HK-2 (cell line): ENCODE measurements around the gene DHRS12.

ENCODE experiments used
- DNase-seq: peaks from one replicate; pipeline ENCODE4 v3.0.0-alpha.2; 2018; ENCODE audit not compliant: unreplicated experiment

Gene DHRS12, protein sequence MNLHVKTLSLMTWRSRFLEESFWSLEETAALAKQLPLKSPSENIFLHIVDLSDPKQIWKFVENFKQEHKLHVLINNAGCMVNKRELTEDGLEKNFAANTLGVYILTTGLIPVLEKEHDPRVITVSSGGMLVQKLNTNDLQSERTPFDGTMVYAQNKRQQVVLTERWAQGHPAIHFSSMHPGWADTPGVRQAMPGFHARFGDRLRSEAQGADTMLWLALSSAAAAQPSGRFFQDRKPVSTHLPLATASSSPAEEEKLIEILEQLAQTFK

DNA sequence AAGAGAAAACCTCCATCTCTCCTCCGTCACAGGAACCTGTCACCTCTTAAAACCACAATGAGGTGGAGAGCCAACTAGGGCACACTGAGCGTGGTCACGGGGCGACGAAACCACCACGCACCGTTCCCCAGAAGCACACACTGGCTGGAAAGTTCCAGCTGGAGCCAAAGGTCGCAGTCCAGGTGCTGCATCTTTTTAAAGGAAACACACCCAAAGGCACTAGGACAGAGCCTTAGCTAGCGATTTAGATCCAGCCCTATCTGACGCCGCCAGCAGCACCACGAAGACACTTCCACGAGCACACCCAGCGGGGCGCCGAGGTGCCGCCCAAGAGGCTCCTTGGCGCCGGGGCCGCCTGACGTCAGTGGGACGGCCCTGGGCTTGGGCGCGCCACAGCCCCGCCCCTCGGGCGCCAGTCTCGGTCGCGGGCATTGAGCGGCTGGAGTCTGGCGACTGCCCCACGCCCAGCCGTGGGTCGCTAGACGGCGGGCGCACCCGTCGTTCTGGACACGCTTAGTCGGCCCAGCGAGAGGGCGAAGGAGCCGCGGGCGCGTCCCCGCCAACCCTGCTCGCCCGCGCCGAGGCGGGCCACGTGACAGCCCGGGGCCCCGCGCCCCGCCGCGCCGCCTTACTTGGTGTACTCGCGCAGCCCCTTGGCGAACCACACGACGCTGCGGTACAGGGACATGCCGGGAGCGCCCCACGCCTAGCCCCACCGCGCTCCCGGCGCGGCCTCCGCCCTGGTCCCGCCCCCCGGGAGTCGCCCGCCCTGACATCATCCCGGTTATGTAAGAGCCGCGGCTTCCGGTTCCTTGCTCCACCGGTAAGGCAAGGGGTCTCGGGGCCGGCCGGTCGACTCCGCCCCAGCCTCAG, at the start of gene DHRS12:
DHRS12 (minus strand) TSS at position 742 of the 873 bp plus-strand sequence. CDS start 4,504 bp downstream, outside the sequence.
- DNase-seq: peak; percentile 74

- DNase-seq: no peak
Measured at GRCh38 chr13:51849145-51850101, 45.5 kb upstream of the DHRS12 start.

DNA sequence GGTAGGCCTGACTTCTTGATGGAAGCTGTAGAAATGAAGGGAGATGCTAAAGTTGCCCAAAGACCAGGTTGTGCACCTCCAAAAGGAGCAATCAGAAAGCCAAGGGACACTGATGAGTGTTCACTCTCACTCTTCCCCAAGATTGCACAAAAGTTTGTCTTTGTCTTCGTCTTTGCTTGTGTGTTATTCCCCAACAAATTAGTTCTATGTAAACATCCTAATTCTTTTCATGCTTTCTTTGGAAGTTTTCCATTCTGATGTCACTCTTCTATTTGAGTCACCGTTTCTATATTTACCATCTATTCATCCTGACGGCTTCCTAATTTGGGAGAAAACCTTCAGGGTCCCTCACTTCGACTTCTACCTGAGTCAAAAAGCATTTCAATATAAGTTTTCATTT, 44.7 kb upstream of the DHRS12 start:
- DNase-seq: no peak

GRCh38 chr13:51846756-51847155, 42.8 kb upstream of the DHRS12 start:
- no peak for DNase-seq

DNA sequence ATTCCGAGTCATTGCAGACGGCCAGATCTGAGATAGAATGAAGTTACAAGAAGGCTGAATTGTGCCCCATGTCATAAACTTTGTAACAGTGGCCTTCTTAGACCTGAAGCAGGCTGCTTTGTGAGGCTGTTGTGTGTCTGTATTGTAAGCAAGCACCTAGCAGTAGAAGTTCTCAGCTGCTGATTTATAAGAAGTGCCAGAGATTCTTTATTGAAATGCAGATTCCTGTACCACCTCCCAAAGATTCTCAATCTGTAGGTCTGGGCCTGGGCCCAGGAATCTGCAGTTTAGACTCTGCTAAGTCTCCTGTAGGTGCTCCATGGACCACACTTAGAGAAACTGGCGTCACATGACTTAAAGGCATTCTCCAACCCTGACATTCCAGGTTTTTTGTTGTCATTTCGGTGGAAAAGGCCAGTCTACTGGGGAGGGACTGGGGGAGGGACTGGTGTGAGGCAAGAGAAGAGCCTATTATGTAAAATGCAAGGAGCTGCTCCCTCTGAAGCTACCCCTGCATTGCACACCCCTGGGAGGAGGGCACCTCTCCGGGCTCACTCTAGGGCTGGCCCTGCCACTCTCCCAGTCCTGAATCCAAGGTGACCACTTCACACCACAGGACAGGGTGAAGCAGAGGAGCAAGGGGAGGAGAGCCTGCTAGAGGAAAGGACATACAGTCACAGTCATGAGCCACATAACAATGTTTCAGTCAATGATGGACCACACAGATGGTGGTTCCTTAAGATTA, 41.8 kb upstream of the DHRS12 start:
- no peak for DNase-seq

DNA sequence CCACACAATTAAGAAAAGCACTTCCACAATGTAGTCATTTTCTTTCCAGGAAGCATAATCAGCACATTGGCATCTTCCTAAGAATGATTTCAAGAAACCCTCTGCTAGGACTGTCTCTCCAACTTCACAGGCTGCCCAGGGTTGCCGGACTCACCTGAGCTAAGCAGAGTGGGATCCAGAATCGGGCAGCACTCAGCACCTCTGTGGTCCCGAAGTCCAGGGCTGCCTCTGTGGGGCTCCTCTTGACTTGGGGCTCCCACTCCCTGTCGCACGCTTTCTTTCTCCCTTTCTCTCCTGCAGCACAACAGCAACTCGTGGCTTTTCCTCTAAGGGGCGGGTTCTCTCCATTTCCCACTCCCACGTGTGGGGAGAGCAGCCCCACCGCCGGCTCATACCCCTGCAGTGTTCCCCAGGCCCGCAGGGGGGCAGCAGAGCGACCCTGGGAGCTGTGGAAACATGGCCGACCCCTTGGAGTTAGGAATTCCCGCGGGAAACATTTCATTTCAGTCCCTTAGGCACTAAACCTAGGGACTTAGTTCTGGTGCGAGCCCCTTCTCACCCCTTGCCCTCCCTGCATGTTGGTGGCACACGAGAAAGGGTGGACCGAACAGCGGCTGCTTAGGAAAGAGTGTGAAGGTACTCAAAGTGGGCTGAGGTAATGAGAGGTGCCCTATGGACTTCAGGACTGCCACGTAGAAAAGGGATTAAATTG, 41.1 kb upstream of the DHRS12 start, which contains the start of gene TMEM272:
TMEM272 (minus strand) TSS at position 316 of the 712 bp plus-strand sequence. CDS start 6,647 bp downstream, outside the sequence.
- DNase-seq: peak; percentile 63

DNA sequence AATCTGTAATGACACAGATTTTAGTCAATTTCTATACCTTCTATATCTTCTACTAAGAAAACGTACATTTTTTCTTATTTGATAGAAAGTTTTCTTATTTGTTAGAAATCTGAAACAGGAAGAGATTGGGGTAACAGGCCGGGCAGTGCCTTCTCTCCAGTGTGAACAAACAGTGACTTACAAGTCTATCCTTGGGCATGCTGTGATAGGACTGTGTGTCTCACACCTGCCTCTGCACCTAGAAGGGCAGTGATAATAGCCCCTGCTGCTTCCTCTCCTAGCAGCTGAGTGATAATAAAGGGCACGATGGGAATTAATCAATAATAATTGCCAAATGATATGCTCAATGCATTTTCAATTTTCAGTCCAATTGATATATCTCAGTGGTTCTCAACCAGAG, 39.6 kb upstream of the DHRS12 start:
- DNase-seq: no peak

GRCh38 chr13:51841732-51842131, 37.8 kb upstream of the DHRS12 start:
- no peak for DNase-seq

GRCh38 chr13:51840917-51841316, 37.0 kb upstream of the DHRS12 start:
- no peak for DNase-seq

GRCh38 chr13:51839711-51840540, 36.0 kb upstream of the DHRS12 start:
- no peak for DNase-seq

DNA sequence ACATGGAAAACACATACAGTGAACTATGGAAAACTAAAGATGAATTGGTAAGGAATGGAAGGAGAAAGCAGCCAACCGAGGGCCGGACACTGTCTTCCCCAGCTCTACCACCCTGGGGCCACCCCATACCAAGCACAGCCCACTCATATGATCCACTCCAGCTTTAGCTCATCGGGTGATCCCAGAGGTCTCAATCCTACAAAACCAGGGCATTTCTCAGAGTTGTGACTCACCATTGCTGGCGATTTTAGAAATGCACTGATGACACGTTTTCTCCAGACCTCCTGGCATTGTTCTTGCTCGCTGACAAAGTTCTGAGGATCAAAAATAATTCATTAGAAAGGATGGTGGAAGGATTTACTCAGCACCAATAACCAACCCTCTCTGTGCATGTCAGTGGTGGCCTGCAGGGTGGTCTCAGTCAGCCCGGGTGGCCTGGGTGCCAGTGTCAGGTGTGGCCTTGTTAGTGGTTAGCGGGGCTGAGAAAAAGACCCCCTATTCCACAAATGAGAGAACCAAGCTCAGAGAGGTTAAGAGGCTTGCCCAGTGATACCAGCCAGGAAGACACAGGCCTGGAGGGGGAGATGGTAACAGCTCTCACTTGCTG, 34.4 kb upstream of the DHRS12 start:
- no peak for DNase-seq

GRCh38 chr13:51837016-51837415, 33.1 kb upstream of the DHRS12 start:
- DNase-seq: no peak

DNA sequence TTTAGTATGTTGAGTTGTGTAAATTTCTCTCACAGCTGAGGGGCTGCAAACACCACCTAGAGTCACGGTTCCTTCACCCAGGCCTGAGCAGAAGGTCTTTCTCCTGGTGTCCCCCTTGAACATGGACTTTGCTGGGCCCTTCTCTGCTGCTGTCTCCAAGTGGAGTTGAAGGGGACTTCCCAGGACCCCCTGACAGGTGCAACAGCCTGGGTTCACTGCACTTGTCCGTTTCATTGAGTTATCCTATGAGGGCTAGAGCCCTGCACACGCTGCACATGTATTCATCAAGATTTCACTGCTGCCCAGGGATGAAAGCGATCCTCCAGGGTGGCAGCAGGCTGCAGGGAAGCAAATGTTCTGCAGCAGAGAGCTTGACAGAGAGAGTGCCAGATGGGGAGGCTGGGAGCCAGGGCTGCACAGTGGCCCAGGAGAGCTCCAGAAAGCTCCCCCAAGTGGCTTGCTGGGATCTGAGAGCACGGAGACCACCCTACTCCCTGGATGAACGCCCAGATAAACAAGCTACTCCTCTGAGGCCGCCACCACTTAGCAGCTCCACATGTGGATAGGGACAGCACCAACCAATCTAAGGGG, 30.7 kb upstream of the DHRS12 start:
- no peak for DNase-seq

- no peak for DNase-seq
Measured at GRCh38 chr13:51833980-51834379, 30.0 kb upstream of the DHRS12 start.

- DNase-seq: no peak
Measured at GRCh38 chr13:51832471-51833152, 28.6 kb upstream of the DHRS12 start.

DNA sequence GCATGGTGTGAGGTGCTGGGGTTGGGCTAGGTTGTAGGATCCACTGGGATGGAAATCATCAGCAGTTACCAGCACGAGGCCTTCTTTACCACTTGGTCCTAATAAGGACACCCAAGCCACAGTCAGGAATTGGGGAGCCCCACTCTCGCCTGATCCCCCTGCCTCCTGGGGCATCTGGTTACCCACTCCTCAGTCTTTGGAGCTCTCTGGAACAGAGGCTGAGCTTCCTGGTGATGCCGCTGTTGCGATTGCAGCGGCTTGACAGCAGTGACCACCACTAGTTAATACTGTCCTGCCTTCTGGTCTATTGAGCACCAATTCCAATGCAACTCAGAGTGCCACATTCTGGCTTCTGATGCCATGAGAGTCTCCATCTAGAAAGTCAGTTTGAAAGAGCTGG, 27.6 kb upstream of the DHRS12 start:
- DNase-seq: no peak

DNA sequence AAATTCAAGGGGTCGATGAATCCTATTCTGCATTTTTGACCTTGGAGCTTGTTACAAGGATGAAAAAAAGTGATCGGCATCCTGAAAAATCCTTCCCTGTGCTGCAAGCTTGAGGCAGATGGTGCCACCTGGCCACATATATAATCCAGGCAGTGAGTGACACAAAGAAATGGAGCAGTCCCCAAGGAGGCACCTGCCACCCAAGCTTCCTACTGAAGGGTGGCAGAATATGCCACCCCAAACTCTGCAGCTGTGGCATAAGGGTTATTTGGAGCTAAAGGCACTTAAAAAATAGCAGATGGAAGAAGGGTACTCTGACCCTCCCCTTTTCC, 25.6 kb upstream of the DHRS12 start:
- no peak for DNase-seq
